Measurements from ENCODE around the gene UBE2L6. TPM values are rescaled to one million over a fixed set of nuclear protein-coding genes. Genes with fewer than 3 reads are reported as not detected.

Gene UBE2L6
- total and polyA plus RNA-seq, 2 of the 4 experiments (the other 2 are of a cell fraction) = 37.5 to 46.7 TPM

GRCh38 chr11:57598831-57599155 lies 31.3 kb upstream of the UBE2L6 start:
- Histone ChIP-seq H2AFZ (replicated peaks; ENCODE audit: low read length, poor library complexity) (peak overlapping the region; percentile 63), H3K4me2 (ENCODE audit: low read depth, low read length) (peak overlapping the region; percentile 79)

More at GRCh38 chr11:57598831-57599155, 31.3 kb upstream of the UBE2L6 start:
- ChIA-PET CTCF (interaction anchor here (0.6 to 1.1 kb wide), 3 partner anchors 13 to 31 kb away, joined by 3 read pairs; partner anchors contain the start of gene UBE2L6), POLR2A (ENCODE audit: unreplicated experiment) (interaction anchor here (0.5 kb wide), 1 partner anchor 978 kb away, joined by 3 read pairs; no protein-coding TSS in a partner anchor)
- H3K27me3 ChIP-seq (ENCODE audit: control insufficient read depth, insufficient read depth, low read length) = peaks cover 13% of the 10 kb centered on the region; the same call in 1 of the 2 replicates
- H2BK20ac ChIP-seq (ENCODE audit: low read depth, low read length) = no peak overlapping the region
- peaks cover 5% of the 10 kb centered on the region; the same call in 1 of the 2 replicates for H3K4me1 ChIP-seq (ENCODE audit: control insufficient read depth, insufficient read depth, low read length)
- no peak overlapping the region for H2AK9ac ChIP-seq (replicated peaks; ENCODE audit: low read depth, low read length, poor library complexity)
- no peak overlapping the region for H3K23ac ChIP-seq (ENCODE audit: low read depth, low read length)
- H3K18ac ChIP-seq (ENCODE audit: low read depth, low read length) = peak overlapping the region; percentile 44; the same call in 1 of the 2 replicates
- no peaks in the 10 kb centered on the region; a peak in 1 of 4 replicates for H3K79me1 ChIP-seq (ENCODE audit: low read depth in 1 of 2, low read length in 2 of 2)
- peak overlapping the region; percentile 28; the same call in 1 of the 2 replicates for H2BK120ac ChIP-seq (ENCODE audit: low read depth, low read length)
- in situ Hi-C loops (cut with MboI; ENCODE audit: low sequenced_read_pairs) = no loop called here
- intact Hi-C loops (cut with micrococcal nuclease) = no loop called here
- peak overlapping the region; percentile 6 for H2BK5ac ChIP-seq (ENCODE audit: low read depth, low read length, poor library complexity, severe bottlenecking)
- H3K56ac ChIP-seq (ENCODE audit: extremely low read depth, insufficient read depth, low read length) = no peak overlapping the region
- H3K9ac ChIP-seq (ENCODE audit: low read depth, low read length) = peak overlapping the region; percentile 63
- dilution Hi-C loops (cut with HindIII; ENCODE audit: low sequenced_read_pairs, unreplicated experiment) = no loop called here
- ATAC-seq (ENCODE audit: low read depth) (no peak), DNase-seq (peak; percentile 53)
- TF ChIP-seq SMC3 (IDR thresholded peaks at IDR 0.05; ENCODE audit: low read depth, low read length) (no peak), MAFK (IDR thresholded peaks at IDR 0.05; ENCODE audit: low read depth, low read length) (no peak), POLR2A (IDR thresholded peaks at IDR 0.05; ENCODE audit: low read depth, low read length) (no peak), CTCF (conservative IDR thresholded peaks at IDR 0.05; ENCODE audit: low read depth, low read length) (no peak), FOS (IDR thresholded peaks at IDR 0.05; ENCODE audit: low read depth, low read length) (no peak), MXI1 (IDR thresholded peaks at IDR 0.05; ENCODE audit: borderline replicate concordance, low read depth, low read length) (no peak), CHD1 (IDR thresholded peaks at IDR 0.05; ENCODE audit: low read depth, low read length) (no peak), USF2 (IDR thresholded peaks at IDR 0.05; ENCODE audit: low read depth, low read length) (no peak), BHLHE40 (IDR thresholded peaks at IDR 0.05; ENCODE audit: low read depth, low read length) (no peak), CEBPB (IDR thresholded peaks at IDR 0.05; ENCODE audit: low read depth, low read length) (no peak), NFE2L2 (IDR thresholded peaks at IDR 0.05; ENCODE audit: low read depth, low read length) (no peak), MAZ (IDR thresholded peaks at IDR 0.05; ENCODE audit: borderline replicate concordance, low read depth, low read length) (no peak), RCOR1 (IDR thresholded peaks at IDR 0.05; ENCODE audit: insufficient replicate concordance, low read length) (no peak), RAD21 (IDR thresholded peaks at IDR 0.05; ENCODE audit: low read length) (no peak), RFX5 (IDR thresholded peaks at IDR 0.05; ENCODE audit: low read depth, low read length) (no peak)
- TF ChIP-seq, protein P1, sequence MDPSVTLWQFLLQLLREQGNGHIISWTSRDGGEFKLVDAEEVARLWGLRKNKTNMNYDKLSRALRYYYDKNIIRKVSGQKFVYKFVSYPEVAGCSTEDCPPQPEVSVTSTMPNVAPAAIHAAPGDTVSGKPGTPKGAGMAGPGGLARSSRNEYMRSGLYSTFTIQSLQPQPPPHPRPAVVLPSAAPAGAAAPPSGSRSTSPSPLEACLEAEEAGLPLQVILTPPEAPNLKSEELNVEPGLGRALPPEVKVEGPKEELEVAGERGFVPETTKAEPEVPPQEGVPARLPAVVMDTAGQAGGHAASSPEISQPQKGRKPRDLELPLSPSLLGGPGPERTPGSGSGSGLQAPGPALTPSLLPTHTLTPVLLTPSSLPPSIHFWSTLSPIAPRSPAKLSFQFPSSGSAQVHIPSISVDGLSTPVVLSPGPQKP (IDR thresholded peaks at IDR 0.05; ENCODE audit: borderline replicate concordance, low read depth, low read length) = no peak
- peak overlapping the region; percentile 60; the same call in 1 of the 2 replicates for H3K27ac ChIP-seq (ENCODE audit: insufficient read depth, low read length)
- peaks cover 2% of the 10 kb centered on the region for H3K36me3 ChIP-seq (ENCODE audit: control insufficient read depth, insufficient read depth, low read length)
- H3K4ac ChIP-seq (ENCODE audit: low read depth, low read length) = peak overlapping the region; percentile 63; the same call in 1 of the 2 replicates
- no TSS peak for BruUV-seq (replicated peaks)
- peak overlapping the region; percentile 31; the same call in 1 of the 2 replicates for H2AK5ac ChIP-seq (ENCODE audit: low read depth, low read length)
- peak overlapping the region; percentile 45 to 64; a peak in 3 of 4 replicates for H4K8ac ChIP-seq (ENCODE audit: low read depth in 2 of 2, low read length in 2 of 2)
- H3K14ac ChIP-seq (replicated peaks; ENCODE audit: low read depth, low read length) = peak overlapping the region; percentile 20; the same call in 1 of the 2 replicates
- WGBS, 2 experiments (ENCODE audit: extremely low coverage in 2 of 2, insufficient read length in 1 of 2) = 19% methylated on average over 5 of the region's 5 CpGs; no CpG with 5 or more reads in 1 of the 2 experiments
- no peaks in the 10 kb centered on the region for H3K9me1 ChIP-seq (ENCODE audit: insufficient read depth, low read length)
- H3K4me3 ChIP-seq (ENCODE audit: insufficient read depth, low read depth, low read length) = peak overlapping the region; percentile 57
- H4K91ac ChIP-seq (ENCODE audit: insufficient read depth, low read depth, low read length) = peak overlapping the region; percentile 31; the same call in 1 of the 2 replicates
- H4K20me1 ChIP-seq (ENCODE audit: insufficient read depth, low read length) = no peaks in the 10 kb centered on the region
- peak overlapping the region; percentile 31 for H4K5ac ChIP-seq (ENCODE audit: low read depth, low read length)
- no peak overlapping the region for H2BK15ac ChIP-seq (ENCODE audit: low read depth, low read length)
- no peaks in the 10 kb centered on the region for H3K9me3 ChIP-seq (ENCODE audit: control insufficient read depth, insufficient read depth, low read length)

Measured in IMR-90 (cell line).